Esophagus muscularis mucosa (tissue), 4 donors: ENCODE results near the gene MRPL14. TPM values are rescaled to one million over a fixed set of nuclear protein-coding genes. Genes with fewer than 3 reads are reported as not detected.

ENCODE experiments used
- DNase-seq: peaks from one replicate; pipeline ENCODE4 v3.0.0-alpha.2; 2017; ENCODE audit errors: extremely low spot score
- H3K27ac ChIP-seq, 4 donors: fragments of 200-600 bp; sonication (generic); replicated peaks in 1 of 4; 1 replicate in 3 of 4; 2 replicates in 1 of 4; pipeline ENCODE4 v1.5.1; 2016 to 2019; ENCODE audit warnings: mild to moderate bottlenecking in 1 of 4
- H3K27me3 ChIP-seq, 4 donors: fragments of 200-600 bp; sonication (generic); one replicate each; pipeline versions ENCODE4 v1.5.1 to v1.6.0; 2016 to 2019
- H3K36me3 ChIP-seq, 4 donors: fragments of 200-600 bp; sonication (generic); one replicate each; pipeline ENCODE4 v1.5.1; 2016 to 2019
- H3K4me1 ChIP-seq, 4 donors: fragments of 200-600 bp; sonication (generic); one replicate each; pipeline ENCODE4 v1.5.1; 2016 to 2019
- H3K4me3 ChIP-seq, 4 donors: fragments of 200-600 bp; sonication (generic); 1 replicate in 2 of 4; 2 replicates in 2 of 4; pipeline ENCODE4 v1.5.1; 2016 to 2019; ENCODE audit warnings: mild to moderate bottlenecking in 4 of 4, moderate library complexity in 1 of 4
- H3K9me3 ChIP-seq, 4 donors: fragments of 200-600 bp; sonication (generic); 1 replicate in 3 of 4; 2 replicates in 1 of 4; pipeline ENCODE4 v1.5.1; 2016 to 2019
- EP300 ChIP-seq: sonication (generic); formaldehyde crosslinking; IDR thresholded peaks from one replicate; pipeline ENCODE4 v1.6.1; 2017; ENCODE audit warnings: antibody characterized with exemption
- POLR2A ChIP-seq: fragments of 450-650 bp; IDR thresholded peaks from one replicate; pipeline ENCODE4 v1.6.1; 2017; ENCODE audit warnings: antibody characterized with exemption, moderate library complexity, mild to moderate bottlenecking, low read depth
- POLR2AphosphoS5 ChIP-seq, 2 donors: sonication (generic); formaldehyde crosslinking; IDR thresholded peaks; one replicate each; pipeline ENCODE4 v1.6.1; 2017; ENCODE audit warnings: antibody characterized with exemption in 2 of 2
- WGBS: methylation state at CpG from one replicate; pipeline ENCODE4 v1.1.5; 2018; 5-methylcytosine and 5-hydroxymethylcytosine counted together
- intact Hi-C: fragments of 100-400 bp; cut with DNase I; formaldehyde crosslinking; loops from one replicate; pipeline ENCODE4 v1.15.1; 2023
- total RNA-seq, 4 donors: library from RNA; depleted of rRNA; stranded (reverse); fragments of >200 nt; gene quantifications; one replicate each; pipeline versions ENCODE4 v1.1.0 to v1.2.1, GENCODE V29; 2016
- TF ChIP-seq, protein P1 (sequence below), 3 experiments: fragments of 200-600 bp in 2 of 3; fragments of 450-650 bp in 1 of 3; sonication (generic) in 2 of 3; IDR thresholded peaks; one replicate each; pipeline ENCODE4 v1.5.1; 2017 to 2019; ENCODE audit warnings: antibody characterized with exemption in 3 of 3, mild to moderate bottlenecking in 2 of 3, moderate library complexity in 1 of 3

Gene MRPL14
- total RNA-seq = 10 to 100 TPM; 30.3 to 44.2 (median 41.1) TPM

DNA sequence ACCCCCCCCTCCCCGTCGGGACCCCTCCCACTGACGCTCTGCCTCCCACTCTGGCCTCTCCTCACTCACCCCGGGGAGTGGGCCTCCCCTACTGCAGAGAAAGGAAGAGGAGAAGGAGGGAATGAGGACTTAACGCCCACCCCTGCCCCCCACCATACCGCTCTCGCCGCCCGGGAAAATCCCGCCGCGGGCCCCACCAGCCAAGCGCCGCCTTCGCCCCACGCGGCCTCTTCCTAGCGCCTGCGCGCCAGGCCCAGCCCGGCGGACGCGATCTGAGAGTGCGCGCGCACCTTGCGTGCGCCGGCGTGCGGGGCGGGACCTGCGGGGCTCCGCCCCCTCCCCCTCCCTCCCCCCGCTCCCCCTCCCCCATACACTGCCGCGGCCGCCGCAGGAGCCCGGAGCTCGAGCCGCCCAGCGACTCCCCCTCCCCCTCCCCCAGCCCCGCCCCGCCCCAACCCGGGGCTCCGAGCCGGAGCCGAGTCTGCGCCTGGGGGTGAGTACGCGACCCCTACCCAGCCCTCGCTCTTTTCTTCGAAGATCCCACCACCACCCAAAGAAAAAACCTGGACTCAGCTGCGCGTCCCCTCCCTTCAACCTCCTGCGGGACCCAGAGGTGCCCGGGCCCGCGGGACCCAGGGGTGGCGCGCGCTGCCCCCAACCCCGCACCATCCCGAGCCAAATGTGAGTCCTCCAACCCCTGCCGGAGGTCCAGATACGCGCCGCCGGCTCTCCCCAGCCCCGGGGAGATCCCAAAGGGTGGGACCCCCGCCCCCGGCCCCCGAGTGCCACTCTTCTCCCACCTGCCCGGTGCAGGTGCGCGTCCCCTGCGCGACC, at the start of gene MRPL14, which contains the start of gene TMEM63B:
TSS of gene MRPL14 (minus strand) at position 267 of the 834 bp plus-strand sequence. CDS start 10,841 bp downstream, outside the sequence.
TSS of gene TMEM63B (plus strand) at position 369 of the 834 bp plus-strand sequence. CDS start 7,031 bp downstream, outside the sequence.
- 0% methylated on average over 20 of the region's 80 CpGs for WGBS
- peak within 1 kb of the TSS; percentile 93 to 96 (median 94) for H3K27ac ChIP-seq
- peak within 1 kb of the TSS; percentile 89 to 99 (median 93) for H3K4me3 ChIP-seq
- intact Hi-C loops = no loop called here
- H3K9me3 ChIP-seq = no peaks in the 10 kb centered on the region
- H3K27me3 ChIP-seq = no peaks in the 10 kb centered on the region
- H3K36me3 ChIP-seq = no peaks in the 10 kb centered on the region
- TF ChIP-seq POLR2AphosphoS5 (IDR thresholded peaks at IDR 0.05) = peak; percentile 90 to 91
- TF ChIP-seq, protein P1, sequence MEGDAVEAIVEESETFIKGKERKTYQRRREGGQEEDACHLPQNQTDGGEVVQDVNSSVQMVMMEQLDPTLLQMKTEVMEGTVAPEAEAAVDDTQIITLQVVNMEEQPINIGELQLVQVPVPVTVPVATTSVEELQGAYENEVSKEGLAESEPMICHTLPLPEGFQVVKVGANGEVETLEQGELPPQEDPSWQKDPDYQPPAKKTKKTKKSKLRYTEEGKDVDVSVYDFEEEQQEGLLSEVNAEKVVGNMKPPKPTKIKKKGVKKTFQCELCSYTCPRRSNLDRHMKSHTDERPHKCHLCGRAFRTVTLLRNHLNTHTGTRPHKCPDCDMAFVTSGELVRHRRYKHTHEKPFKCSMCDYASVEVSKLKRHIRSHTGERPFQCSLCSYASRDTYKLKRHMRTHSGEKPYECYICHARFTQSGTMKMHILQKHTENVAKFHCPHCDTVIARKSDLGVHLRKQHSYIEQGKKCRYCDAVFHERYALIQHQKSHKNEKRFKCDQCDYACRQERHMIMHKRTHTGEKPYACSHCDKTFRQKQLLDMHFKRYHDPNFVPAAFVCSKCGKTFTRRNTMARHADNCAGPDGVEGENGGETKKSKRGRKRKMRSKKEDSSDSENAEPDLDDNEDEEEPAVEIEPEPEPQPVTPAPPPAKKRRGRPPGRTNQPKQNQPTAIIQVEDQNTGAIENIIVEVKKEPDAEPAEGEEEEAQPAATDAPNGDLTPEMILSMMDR (IDR thresholded peaks at IDR 0.05) = no peak
- TF ChIP-seq POLR2A = peak; percentile 58
- peaks cover 36 to 59% (median 55%) of the 10 kb centered on the region in 4 donors for H3K4me1 ChIP-seq
- DNase-seq = peak; percentile 93

DNA sequence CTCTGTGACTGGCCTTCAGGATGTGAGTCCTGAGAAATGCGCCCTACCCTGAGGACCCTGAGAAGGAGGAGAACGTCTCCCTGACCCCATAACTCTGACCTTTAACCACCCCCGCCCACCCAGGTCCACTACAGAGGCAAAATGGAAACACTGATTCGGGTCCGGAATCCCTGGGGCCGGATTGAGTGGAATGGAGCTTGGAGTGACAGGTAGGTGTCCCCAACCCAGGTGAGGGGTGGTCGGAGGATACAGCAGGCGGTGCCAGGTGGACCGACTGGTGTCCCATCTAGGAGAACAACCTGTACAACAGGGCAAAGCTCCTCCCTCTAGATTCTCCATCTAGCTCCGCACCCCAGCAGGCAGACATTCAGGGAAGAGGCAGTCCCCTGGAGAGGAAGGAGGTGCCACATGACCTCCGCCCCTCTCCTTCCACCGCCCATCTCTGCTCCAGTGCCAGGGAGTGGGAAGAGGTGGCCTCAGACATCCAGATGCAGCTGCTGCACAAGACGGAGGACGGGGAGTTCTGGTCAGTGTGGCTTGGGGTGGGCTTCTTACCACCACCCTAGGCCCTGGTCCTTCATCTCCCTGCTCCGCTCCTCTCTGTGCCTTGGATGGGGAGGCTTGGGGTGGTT, 49.0 kb upstream of the MRPL14 start:
- no peaks in the 10 kb centered on the region for H3K27me3 ChIP-seq
- WGBS = 83% methylated on average over 14 of the region's 15 CpGs
- peaks cover 10 to 25% (median 12%) of the 10 kb centered on the region in 4 donors for H3K4me1 ChIP-seq
- no peak overlapping the region for H3K27ac ChIP-seq
- H3K36me3 ChIP-seq = no peaks in the 10 kb centered on the region
- intact Hi-C loops = loop anchor here (5.0 kb wide), 1 partner anchor 41 kb away; the partner anchor contains the start of gene MYMX
- no peaks in the 10 kb centered on the region for H3K9me3 ChIP-seq
- no peak for DNase-seq
- TF ChIP-seq POLR2A (no peak), POLR2AphosphoS5 (IDR thresholded peaks at IDR 0.05) (no peak), EP300 (no peak)
- TF ChIP-seq, protein P1 (IDR thresholded peaks at IDR 0.05) = no peak
- no peak overlapping the region for H3K4me3 ChIP-seq

DNA sequence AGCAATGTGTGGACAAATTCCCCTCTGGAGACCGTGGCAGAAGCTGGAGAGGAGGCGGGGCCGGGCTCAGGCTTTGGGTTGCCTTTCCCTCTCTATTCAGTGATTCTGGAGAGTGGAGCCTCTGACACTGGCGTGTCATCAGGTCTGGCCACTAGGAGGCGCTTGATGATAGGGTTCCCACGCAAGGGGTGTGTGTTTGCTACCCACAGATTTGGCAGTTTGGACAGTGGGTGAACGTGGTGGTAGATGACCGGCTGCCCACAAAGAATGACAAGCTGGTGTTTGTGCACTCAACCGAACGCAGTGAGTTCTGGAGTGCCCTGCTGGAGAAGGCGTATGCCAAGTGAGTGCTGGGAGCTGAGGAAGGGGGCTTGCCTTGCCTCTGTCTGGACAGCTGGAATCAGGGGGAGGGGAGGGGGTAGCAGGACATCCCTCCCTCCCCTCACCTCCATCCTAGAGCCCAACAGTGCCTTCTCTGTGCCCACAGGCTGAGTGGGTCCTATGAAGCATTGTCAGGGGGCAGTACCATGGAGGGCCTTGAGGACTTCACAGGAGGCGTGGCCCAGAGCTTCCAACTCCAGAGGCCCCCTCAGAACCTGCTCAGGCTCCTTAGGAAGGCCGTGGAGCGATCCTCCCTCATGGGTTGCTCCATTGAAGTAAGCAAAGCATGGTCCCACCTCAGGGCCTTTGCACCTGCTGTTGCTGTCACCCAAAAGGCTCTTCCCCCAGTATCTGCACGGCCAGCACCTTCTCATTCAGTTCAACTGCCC, 45.7 kb upstream of the MRPL14 start:
- H3K27me3 ChIP-seq = no peaks in the 10 kb centered on the region
- H3K4me3 ChIP-seq = no peak overlapping the region
- H3K9me3 ChIP-seq = no peaks in the 10 kb centered on the region
- no peaks in the 10 kb centered on the region for H3K36me3 ChIP-seq
- no peak overlapping the region for H3K27ac ChIP-seq
- H3K4me1 ChIP-seq = peaks cover 7 to 19% (median 12%) of the 10 kb centered on the region in 4 donors
- intact Hi-C loops = loop anchor here (2.0 to 5.0 kb wide), 3 partner anchors 64 to 164 kb away; partner anchors contain the start of gene SLC35B2
- DNase-seq = peak; percentile 96
- 25% methylated on average over 12 of the region's 15 CpGs for WGBS
- TF ChIP-seq POLR2A = no peak
- TF ChIP-seq POLR2AphosphoS5 (IDR thresholded peaks at IDR 0.05) = peak; percentile 59 to 72
- TF ChIP-seq, protein P1 (IDR thresholded peaks at IDR 0.05) = peak; percentile 91 to 94 (median 94)

DNA sequence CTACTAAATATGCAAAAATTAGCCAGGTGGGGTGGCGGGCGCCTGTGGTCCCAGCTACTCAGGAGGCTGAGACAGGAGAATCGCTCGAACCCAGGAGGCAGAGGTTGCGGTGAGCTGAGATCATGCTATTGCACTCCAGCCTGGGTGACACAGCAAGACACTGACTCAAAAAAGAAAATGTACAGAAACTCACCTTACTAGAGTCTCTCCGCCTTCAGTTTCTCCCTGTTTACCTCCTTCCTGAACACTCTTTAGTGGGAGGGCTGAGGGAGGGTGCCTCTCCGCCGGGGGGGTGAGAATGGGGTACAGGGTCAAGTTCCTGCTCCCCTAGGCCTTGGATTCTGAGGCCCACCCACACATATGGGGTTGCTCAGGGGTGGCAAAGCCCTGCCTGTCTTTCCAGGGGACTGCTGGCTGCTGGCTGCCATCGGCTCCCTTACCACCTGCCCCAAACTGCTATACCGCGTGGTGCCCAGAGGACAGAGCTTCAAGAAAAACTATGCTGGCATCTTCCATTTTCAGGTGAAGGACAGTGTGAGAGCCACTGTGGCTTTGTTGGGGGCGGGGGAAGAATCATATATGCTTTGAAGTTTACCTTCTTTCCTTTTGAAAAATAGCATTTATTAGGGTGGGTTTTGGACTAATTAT, 44.8 kb upstream of the MRPL14 start:
- 81% methylated on average over 12 of the region's 12 CpGs for WGBS
- Histone ChIP-seq H3K4me1 (peaks cover 7 to 13% (median 10%) of the 10 kb centered on the region in 4 donors), H3K36me3 (no peaks in the 10 kb centered on the region), H3K4me3 (no peak overlapping the region), H3K27me3 (no peaks in the 10 kb centered on the region), H3K27ac (no peak overlapping the region), H3K9me3 (no peaks in the 10 kb centered on the region)
- intact Hi-C loops = loop anchor here (2.0 to 5.0 kb wide), 3 partner anchors 65 to 165 kb away; partner anchors contain the start of gene SLC35B2
- no peak for DNase-seq
- TF ChIP-seq EP300 (no peak), POLR2A (no peak), POLR2AphosphoS5 (IDR thresholded peaks at IDR 0.05) (no peak)
- TF ChIP-seq, protein P1 (IDR thresholded peaks at IDR 0.05) = no peak
